Transverse colon (tissue), 3 donors: Measurements from ENCODE around the gene TSPAN6.

Experiments
- POLR2A ChIP-seq: fragments of 450-650 bp; IDR thresholded peaks from one replicate; pipeline ENCODE4 v1.6.1; 2016; ENCODE audit warnings: antibody characterized with exemption, mild to moderate bottlenecking, moderate library complexity
- TF ChIP-seq, protein P1 (sequence below), 5 experiments: fragments of 200-600 bp in 3 of 5; fragments of 450-650 bp in 2 of 5; sonication (generic) in 3 of 5; IDR thresholded peaks; 1 replicate in 2 of 5; 2 replicates in 3 of 5; pipeline ENCODE4 v1.5.1; 2016 to 2017; ENCODE audit warnings: antibody characterized with exemption in 5 of 5, inconsistent platforms in 3 of 5, mild to moderate bottlenecking in 2 of 5, moderate library complexity in 1 of 5

DNA sequence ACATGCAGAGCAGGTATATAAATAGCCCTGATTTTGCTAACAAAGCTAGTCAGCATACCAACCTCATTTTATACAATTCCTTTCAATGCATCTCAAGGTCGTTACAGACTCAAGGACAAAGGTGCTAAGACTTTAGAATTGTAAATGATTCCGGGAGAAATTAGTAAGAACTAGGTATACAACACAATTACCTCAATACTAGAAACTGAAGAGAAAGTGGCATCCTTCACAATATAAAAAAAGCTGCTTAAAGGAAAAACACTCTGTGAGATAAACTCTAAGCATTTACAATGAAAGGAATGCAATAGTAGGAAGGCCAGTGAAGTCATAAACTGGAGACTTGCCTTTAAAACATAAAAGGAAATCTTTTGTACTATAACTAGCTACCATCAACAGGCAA is 40.0 kb downstream of the TSPAN6 start:
- TF ChIP-seq, protein P1, sequence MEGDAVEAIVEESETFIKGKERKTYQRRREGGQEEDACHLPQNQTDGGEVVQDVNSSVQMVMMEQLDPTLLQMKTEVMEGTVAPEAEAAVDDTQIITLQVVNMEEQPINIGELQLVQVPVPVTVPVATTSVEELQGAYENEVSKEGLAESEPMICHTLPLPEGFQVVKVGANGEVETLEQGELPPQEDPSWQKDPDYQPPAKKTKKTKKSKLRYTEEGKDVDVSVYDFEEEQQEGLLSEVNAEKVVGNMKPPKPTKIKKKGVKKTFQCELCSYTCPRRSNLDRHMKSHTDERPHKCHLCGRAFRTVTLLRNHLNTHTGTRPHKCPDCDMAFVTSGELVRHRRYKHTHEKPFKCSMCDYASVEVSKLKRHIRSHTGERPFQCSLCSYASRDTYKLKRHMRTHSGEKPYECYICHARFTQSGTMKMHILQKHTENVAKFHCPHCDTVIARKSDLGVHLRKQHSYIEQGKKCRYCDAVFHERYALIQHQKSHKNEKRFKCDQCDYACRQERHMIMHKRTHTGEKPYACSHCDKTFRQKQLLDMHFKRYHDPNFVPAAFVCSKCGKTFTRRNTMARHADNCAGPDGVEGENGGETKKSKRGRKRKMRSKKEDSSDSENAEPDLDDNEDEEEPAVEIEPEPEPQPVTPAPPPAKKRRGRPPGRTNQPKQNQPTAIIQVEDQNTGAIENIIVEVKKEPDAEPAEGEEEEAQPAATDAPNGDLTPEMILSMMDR (IDR thresholded peaks at IDR 0.05) = no peak
- no peak for TF ChIP-seq POLR2A
